ENCODE results near the gene SCYGR3.

GRCh38 chr2:227592694-227593387 lies 21.8 kb downstream of the SCYGR3 start:
- TF ChIP-seq CTCF (IDR thresholded peaks at IDR 0.05; ENCODE audit: low read depth, low read length) (no peak), EZH2phosphoT487 (IDR thresholded peaks at IDR 0.05; ENCODE audit: low read depth) (no peak)

All from OCI-LY3 (cell line).